ENCODE results near the gene PPFIA2. TPM values are rescaled to one million over a fixed set of nuclear protein-coding genes. Genes with fewer than 3 reads are reported as not detected.

PPFIA2 gene
- total RNA-seq, 4 donors from 2014 or later, result 0.13 to 2.9 (median 0.76) TPM

DNA sequence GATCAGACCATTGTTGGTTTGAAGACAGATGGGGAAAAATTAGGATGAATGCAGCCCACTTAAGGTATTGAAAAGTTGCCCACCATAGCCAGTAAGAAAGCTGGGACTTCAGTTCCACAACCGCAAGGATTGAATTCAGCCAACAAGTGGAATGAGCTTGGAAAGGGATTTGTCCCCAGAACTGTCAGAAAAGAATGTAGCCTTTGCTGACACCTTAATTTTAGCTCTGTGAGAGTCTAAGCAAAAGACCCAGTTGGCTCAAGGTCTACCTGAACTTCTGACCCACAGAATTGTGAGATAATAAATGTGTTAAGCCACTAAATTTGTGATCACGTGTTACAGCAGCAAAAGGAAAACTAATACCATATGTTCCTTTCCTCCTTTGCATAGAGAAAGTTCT is 29.4 kb downstream of the PPFIA2 start:
- 62% methylated on average over 2 of the region's 2 CpGs for WGBS

DNA sequence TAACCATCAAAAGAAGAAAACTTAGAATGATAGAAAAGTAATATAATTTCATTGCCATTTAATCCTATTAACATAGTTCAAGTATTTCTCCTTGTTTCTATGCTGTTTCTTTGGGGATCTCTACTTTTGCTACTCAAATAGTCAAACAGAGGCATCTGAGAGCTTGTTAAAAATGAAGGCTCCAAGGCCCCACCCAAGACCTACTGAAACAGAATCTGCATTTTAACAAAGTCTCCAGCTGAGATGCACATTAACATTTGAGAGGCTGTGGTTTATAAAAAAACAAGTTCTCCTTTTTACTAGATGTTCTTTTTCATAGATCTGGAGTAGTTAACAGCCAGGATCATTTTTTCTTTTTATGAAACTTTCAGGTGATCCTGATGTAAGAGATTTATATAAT is 31.8 kb downstream of the PPFIA2 start:
- Histone ChIP-seq H3K4me1 (no peaks in the 10 kb centered on the region), H3K9me3 (no peaks in the 10 kb centered on the region), H3K27ac (replicated peaks in 1 of 4) (no peak overlapping the region), H3K36me3 (no peaks in the 10 kb centered on the region), H3K4me3 (no peak overlapping the region), H3K27me3 (no peaks in the 10 kb centered on the region)
- intact Hi-C loops (cut with DNase I), result no loop called here
- TF ChIP-seq EP300 (IDR thresholded peaks at IDR 0.05) (no peak), CTCF (IDR thresholded peaks at IDR 0.05) (no peak), POLR2A (IDR thresholded peaks at IDR 0.05; ENCODE audit: low read depth) (no peak), POLR2AphosphoS5 (IDR thresholded peaks at IDR 0.05) (no peak)
- DNase-seq (ENCODE audit: extremely low spot score), result no peak

More for the DNA sequence above, 29.4 kb downstream of the PPFIA2 start:
- no peak for DNase-seq (ENCODE audit: extremely low spot score)
- no peaks in the 10 kb centered on the region for H3K36me3 ChIP-seq
- intact Hi-C loops (cut with DNase I), result no loop called here
- H3K27me3 ChIP-seq, result no peaks in the 10 kb centered on the region
- H3K9me3 ChIP-seq, result no peaks in the 10 kb centered on the region
- no peak for TF ChIP-seq CTCF (IDR thresholded peaks at IDR 0.05)
- no peak for TF ChIP-seq POLR2AphosphoS5 (IDR thresholded peaks at IDR 0.05)
- TF ChIP-seq POLR2A (IDR thresholded peaks at IDR 0.05; ENCODE audit: low read depth), result no peak
- no peak for TF ChIP-seq EP300 (IDR thresholded peaks at IDR 0.05)
- no peak overlapping the region for H3K27ac ChIP-seq (replicated peaks in 1 of 4)
- no peaks in the 10 kb centered on the region for H3K4me1 ChIP-seq
- no peak overlapping the region for H3K4me3 ChIP-seq

GRCh38 chr12:81726634-81727033 is 32.5 kb downstream of the PPFIA2 start:
- Histone ChIP-seq H3K4me1 (no peaks in the 10 kb centered on the region), H3K27me3 (no peaks in the 10 kb centered on the region), H3K36me3 (no peaks in the 10 kb centered on the region), H3K27ac (replicated peaks in 1 of 4) (no peak overlapping the region), H3K9me3 (no peaks in the 10 kb centered on the region), H3K4me3 (no peak overlapping the region)
- no peak for DNase-seq (ENCODE audit: extremely low spot score)
- intact Hi-C loops (cut with DNase I), result no loop called here
- WGBS, result 95% methylated on average over 1 of the region's 1 CpG
- TF ChIP-seq POLR2A (IDR thresholded peaks at IDR 0.05; ENCODE audit: low read depth) (no peak), EP300 (IDR thresholded peaks at IDR 0.05) (no peak)

- no peak for TF ChIP-seq POLR2AphosphoS5 (IDR thresholded peaks at IDR 0.05)
- TF ChIP-seq CTCF (IDR thresholded peaks at IDR 0.05), result no peak
- TF ChIP-seq EP300 (IDR thresholded peaks at IDR 0.05), result no peak
- no peak for TF ChIP-seq POLR2A (IDR thresholded peaks at IDR 0.05; ENCODE audit: low read depth)
- H3K27me3 ChIP-seq, result no peaks in the 10 kb centered on the region
- no peaks in the 10 kb centered on the region for H3K36me3 ChIP-seq
- 29% methylated on average over 1 of the region's 1 CpG for WGBS
- H3K4me1 ChIP-seq, result no peaks in the 10 kb centered on the region
- H3K9me3 ChIP-seq, result no peaks in the 10 kb centered on the region
- no peak for DNase-seq (ENCODE audit: extremely low spot score)
- no peak overlapping the region for H3K4me3 ChIP-seq
- intact Hi-C loops (cut with DNase I), result no loop called here
- H3K27ac ChIP-seq (replicated peaks in 1 of 4), result no peak overlapping the region
Observed at GRCh38 chr12:81723361-81723760, 35.8 kb downstream of the PPFIA2 start.

DNA sequence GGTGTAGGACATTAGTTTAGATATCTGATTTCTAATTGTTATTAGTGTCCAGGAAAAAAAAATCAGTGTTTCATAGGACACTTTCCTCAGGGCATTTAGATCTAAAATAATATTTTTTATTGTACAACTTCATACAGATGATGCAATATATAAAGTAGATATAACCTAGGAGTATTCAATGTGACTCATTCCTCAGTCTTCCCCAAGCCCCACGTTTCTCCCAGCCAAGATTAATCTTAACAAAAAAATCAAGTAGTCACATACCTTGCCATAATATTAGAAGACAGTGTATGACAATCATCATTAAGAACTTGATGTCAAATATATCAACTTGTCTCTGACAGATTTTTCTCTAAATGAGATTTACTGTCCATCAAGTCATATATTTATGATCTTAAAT is 37.1 kb downstream of the PPFIA2 start:
- WGBS, result 17% methylated on average over 1 of the region's 1 CpG
- no peak overlapping the region for H3K4me3 ChIP-seq
- TF ChIP-seq POLR2AphosphoS5 (IDR thresholded peaks at IDR 0.05) (no peak), EP300 (IDR thresholded peaks at IDR 0.05) (no peak), POLR2A (IDR thresholded peaks at IDR 0.05; ENCODE audit: low read depth) (no peak), CTCF (IDR thresholded peaks at IDR 0.05) (no peak)
- H3K36me3 ChIP-seq, result no peaks in the 10 kb centered on the region
- H3K4me1 ChIP-seq, result no peaks in the 10 kb centered on the region
- DNase-seq (ENCODE audit: extremely low spot score), result no peak
- no peaks in the 10 kb centered on the region for H3K9me3 ChIP-seq
- H3K27ac ChIP-seq (replicated peaks in 1 of 4), result no peak overlapping the region
- intact Hi-C loops (cut with DNase I), result no loop called here
- no peaks in the 10 kb centered on the region for H3K27me3 ChIP-seq

All from esophagus muscularis mucosa (tissue), 4 donors.